ENCODE results near the gene MDM4.

GRCh38 chr1:204469304-204469703 lies 46.9 kb upstream of the MDM4 start:
- TF ChIP-seq, protein P1, sequence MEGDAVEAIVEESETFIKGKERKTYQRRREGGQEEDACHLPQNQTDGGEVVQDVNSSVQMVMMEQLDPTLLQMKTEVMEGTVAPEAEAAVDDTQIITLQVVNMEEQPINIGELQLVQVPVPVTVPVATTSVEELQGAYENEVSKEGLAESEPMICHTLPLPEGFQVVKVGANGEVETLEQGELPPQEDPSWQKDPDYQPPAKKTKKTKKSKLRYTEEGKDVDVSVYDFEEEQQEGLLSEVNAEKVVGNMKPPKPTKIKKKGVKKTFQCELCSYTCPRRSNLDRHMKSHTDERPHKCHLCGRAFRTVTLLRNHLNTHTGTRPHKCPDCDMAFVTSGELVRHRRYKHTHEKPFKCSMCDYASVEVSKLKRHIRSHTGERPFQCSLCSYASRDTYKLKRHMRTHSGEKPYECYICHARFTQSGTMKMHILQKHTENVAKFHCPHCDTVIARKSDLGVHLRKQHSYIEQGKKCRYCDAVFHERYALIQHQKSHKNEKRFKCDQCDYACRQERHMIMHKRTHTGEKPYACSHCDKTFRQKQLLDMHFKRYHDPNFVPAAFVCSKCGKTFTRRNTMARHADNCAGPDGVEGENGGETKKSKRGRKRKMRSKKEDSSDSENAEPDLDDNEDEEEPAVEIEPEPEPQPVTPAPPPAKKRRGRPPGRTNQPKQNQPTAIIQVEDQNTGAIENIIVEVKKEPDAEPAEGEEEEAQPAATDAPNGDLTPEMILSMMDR (conservative IDR thresholded peaks at IDR 0.05 in 1 of 2, IDR thresholded peaks at IDR 0.05 in 1 of 2; ENCODE audit: extremely low read depth in 1 of 2, insufficient read depth in 1 of 2, low read depth in 1 of 2, low read length in 2 of 2): no peak
- TF ChIP-seq EZH2 (IDR thresholded peaks at IDR 0.05; ENCODE audit: borderline replicate concordance, low read length): no peak
